ENCODE results near the gene KCNT1.

Gene KCNT1

DNA sequence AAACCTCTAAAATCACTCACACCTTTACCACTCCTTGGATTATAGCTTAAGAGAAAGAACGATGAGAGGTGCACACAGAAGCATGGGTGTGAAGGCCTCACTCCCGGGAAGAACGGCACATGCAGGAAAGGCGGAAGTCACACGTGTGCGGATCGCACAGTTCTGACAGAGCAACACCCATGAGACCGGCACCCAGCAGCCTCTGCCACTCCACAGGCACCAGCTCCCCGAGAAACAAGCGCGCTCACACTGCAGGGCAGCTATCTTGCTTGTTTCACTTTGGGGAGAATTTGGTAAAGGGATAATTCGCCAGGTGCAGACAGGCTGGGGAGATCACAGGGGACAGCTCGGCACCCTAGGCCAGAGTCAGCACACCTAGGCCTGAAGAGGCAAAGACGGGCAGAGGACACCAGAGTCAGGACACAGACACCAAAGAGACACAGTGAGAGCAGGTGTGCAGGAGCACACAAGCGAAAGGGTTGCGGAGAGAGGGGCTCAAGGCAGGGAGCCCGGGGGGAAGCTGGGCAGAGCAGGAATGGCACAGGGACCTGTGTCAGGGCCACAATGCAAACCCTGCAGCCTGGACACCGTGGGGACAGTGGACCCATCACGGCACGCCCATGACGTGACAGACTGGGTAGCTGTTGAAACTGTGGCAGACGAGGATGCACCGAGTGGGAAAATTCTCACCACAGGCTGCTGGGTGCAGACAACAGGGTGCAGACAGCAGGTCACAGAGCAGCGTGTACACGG lies 123.6 kb downstream of the KCNT1 start:
- no peak for DNase-seq

DNA sequence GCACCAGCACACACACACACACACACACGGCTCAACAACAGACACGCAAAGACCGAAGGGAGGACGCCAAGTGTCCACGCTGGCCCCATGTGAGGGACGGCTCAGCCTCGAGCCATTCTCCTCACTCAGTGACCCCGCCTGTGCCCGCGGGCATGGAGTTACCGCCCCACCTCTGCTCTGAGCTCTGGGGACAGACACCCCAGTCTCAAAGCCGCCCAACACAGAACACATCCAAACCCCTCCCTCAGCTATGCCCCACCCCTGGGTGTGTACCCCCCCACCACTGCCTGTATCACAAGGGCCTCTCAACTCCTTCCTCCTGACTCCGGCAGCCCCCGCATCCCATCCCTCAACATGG lies 124.2 kb downstream of the KCNT1 start:
- no peak for DNase-seq

DNA sequence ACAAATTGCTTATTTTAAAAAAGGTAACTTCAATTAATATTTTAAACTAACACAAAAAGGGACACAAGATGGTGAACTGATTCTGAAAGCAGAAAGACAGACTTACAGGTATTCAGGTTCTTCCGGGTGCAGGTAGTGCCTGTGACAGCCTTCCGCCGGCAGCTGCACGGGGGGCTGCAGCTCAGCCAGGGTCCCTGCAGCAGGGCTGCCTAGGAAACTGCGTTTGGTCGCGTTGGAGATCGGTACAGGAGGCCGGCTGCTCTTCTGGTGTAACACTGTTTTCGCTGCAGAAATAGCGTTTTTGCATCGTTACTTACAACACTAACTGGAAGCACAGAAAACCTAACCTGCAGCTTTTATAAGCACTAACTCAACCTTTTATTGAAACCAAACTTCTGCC lies 125.3 kb downstream of the KCNT1 start:
- no peak for DNase-seq

DNA sequence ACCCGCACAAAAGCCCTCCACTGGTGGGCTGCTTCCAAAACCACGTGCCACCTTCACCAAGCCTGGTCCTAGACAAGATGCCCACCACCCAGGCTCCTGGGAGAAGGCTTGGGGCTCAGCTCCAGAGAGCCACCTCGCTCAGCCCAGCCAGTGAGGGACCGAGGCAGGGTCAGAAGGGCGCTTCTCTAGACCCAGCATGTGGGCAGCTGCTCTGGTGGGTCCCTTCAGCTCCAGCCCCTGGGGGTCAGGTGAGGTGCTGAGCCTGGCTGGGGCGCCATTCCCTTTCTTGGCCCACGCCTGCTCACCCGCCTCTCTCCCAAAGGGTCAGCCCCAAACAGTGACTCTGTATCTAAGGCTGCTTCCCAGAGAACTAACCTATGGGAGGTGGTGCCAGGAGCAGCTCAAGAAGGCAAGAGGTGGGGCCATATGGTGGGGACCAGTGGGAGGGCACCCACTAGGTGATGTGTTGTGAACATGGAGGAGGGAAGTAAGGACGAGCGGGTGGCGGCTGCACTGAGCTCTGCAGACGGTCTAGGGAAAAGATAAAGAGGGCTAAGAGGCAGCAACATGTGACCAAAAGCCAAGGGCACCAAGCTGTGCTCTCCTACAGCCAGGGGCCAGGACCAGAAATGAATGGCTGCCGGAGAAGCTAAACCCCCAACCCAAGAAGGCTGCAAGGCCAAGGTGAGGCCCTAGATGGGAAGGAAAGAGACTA lies 126.0 kb downstream of the KCNT1 start:
- DNase-seq: no peak

DNA sequence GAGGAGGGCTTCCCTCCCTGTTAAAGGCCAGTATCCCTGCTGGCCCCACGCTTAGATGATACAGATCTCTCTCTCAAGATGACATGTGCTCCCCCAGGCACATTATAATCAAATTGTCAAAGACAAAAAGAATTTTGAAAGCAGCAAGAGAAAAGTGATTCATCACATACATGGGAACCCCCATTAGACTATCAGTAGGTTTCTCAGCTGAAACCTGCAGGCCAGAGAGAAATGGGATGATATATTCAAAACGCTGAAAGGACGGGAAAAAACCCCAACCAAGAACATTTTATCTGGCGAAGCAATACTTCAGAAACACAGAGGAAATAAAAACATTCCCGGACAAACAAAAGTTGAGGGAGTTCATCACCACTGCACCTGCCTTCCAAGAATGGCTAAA lies 126.7 kb downstream of the KCNT1 start:
- DNase-seq: no peak

DNA sequence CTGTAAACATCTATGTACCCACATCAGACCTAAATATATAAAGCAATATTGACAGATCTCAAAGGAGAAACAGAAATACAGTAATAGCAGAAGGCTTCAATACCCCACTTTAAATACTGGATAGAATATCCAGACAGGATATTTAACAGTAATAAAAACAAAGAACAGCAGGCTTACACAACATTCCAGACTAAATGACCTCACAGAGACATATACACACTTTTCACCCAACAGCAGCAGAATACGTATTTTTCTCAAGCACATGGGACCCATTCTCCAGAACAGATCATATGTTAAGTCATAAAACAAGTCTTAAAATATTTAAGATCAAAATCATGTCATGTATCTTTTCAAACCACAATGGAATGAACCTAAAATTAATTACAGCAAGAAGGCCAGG lies 128.5 kb downstream of the KCNT1 start:
- no peak for DNase-seq

DNA sequence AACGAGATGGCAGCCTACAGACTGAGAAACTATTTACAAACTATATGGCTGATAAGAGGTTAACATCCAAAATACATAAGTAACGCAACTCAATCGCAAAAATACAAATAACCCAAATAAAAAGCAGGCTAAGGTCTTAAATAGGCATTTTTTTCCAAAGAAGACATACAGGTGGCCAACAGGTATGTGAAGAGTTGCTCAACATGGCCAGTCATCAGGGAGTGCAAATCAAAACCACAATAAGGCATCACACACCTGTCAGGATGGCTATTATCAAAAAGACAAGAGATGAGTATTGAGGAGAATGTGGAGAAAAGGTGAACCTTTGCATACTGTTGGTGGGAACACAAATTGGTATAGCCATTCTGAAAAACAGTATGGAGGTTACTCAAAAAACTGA lies 131.9 kb downstream of the KCNT1 start:
- no peak for DNase-seq

DNA sequence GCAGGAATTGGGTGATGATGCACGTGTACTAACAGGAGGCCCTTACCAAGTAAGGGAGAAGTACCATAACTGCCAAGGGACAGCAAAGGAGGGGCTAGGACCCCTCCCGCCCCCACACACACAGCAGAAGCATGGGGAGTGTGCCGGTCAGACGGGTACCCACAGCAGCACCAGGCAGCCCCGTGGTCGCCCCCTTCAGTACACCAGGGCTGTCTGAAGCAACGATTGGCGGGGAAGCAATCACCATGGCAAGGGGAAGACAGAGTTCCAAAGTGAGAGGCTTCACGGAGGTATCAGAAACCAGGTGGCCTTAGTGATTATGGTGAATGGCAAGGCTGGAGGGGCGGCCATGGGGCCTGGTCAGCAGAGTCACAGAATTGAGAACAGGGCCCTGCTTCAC lies 133.1 kb downstream of the KCNT1 start:
- DNase-seq: no peak

DNA sequence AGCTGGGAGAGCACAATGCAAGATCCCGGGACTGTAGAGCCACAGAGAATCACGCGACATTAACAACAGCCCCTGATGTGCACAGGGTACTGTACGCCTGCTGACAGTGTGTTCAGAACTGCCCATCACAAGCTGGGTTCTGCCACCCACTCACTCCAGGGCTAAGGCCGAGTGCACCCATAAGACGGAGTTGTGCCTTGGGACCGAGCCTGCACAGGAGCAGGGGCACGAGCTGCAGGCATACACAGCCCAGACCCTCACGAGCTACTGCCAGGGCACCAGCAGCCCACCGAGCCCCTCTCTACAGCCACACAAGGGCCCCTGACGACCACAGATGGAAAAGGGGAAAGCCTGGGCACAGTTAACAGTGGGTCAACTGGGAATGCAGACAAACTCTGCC lies 137.5 kb downstream of the KCNT1 start:
- DNase-seq: no peak

DNA sequence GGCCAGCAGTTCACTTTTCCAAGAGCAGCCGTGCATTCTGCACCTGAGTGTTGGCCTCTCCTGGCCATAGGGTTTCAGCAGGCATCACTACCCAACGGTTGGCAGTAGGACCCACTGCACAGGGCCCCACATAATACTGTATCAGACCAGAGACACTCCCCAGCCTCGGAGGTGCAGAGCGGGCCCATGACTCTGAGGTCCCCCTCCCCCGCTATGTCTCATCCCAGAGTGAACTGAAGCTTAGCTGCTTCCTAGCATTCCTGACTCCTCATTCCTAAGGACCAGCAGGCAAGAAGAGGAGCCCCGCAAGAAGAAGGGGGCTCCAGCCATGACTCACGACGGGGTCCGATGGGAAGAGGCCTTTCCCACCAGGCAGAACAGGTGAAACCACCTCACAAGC lies 138.1 kb downstream of the KCNT1 start:
- DNase-seq: no peak

DNA sequence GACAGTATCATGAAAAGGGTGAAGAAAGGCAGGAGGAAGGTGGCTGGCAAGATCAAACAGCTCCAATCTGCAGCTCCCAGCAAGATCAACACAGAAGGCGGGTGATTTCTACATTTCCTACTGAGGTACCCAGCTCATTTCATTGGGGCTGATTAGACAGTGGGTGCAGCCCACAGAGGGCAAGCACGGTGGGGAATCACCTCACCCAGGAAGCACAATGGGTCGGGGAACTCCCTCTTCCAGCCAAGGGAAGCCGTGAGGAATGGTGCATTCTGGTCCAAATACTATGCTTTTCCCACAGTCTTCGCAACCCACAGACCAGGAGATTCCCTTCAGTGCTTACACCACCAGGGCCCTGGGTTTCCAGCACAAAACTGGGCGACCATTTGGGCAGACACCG lies 138.6 kb downstream of the KCNT1 start:
- DNase-seq: no peak

Measured in CD4-positive, alpha-beta T cell treated with Interleukin-10 for 1 hour (primary cell).